HCT116 (cell line): ENCODE measurements around the gene TIPARP.

Source experiments
- CTCF ChIP-seq, 3 experiments: fragments of 200-600 bp in 1 of 3; sonication (generic) in 1 of 3; IDR thresholded peaks in 2 of 3; conservative IDR thresholded peaks in 1 of 3; 2 replicates each; pipeline ENCODE4 v1.5.1; 2012 to 2017; ENCODE audit warnings: low read depth in 2 of 3, low read length in 2 of 3, antibody characterized with exemption in 1 of 3, borderline replicate concordance in 1 of 3, control low read depth in 1 of 3, mild to moderate bottlenecking in 1 of 3, mixed read lengths in 1 of 3, mixed run types in 1 of 3, moderate library complexity in 1 of 3; ENCODE audit not compliant: insufficient read depth in 1 of 3
- EZH2 ChIP-seq: fragments of 200-600 bp; sonication (generic); IDR thresholded peaks from 2 replicates; pipeline ENCODE4 v1.6.1; 2017; ENCODE audit warnings: antibody characterized with exemption, mixed run types
- MAX ChIP-seq: IDR thresholded peaks from 2 replicates; pipeline ENCODE4 v1.6.1; 2012
- POLR2A ChIP-seq: IDR thresholded peaks from 2 replicates; pipeline ENCODE4 v1.7.0; 2011; ENCODE audit warnings: borderline replicate concordance; ENCODE audit not compliant: insufficient read depth, insufficient read length; ENCODE audit errors: extremely low read depth
- REST ChIP-seq: IDR thresholded peaks from 2 replicates; pipeline ENCODE4 v1.6.1; 2012; ENCODE audit warnings: low read depth
- SIN3A ChIP-seq: IDR thresholded peaks from 2 replicates; pipeline ENCODE4 v1.6.1; 2012; ENCODE audit warnings: low read depth
- SRF ChIP-seq: IDR thresholded peaks from 2 replicates; pipeline ENCODE4 v1.6.1; 2012; ENCODE audit warnings: low read depth
- ZNF274 ChIP-seq: fragments of 200-500 bp; sonication (Bioruptor generic); IDR thresholded peaks from 2 replicates; pipeline ENCODE4 v1.6.1; 2014; ENCODE audit warnings: mild to moderate bottlenecking, low read depth, low read length, inconsistent platforms

- no peak for TF ChIP-seq CTCF (IDR thresholded peaks at IDR 0.05 in 2 of 3, conservative IDR thresholded peaks at IDR 0.05 in 1 of 3; ENCODE audit: borderline replicate concordance in 1 of 3, insufficient read depth in 1 of 3, low read depth in 2 of 3, low read length in 2 of 3)
- TF ChIP-seq SRF, result no peak
- TF ChIP-seq ZNF274, result no peak
- no peak for TF ChIP-seq MAX
- no peak for TF ChIP-seq SIN3A
- no peak for TF ChIP-seq POLR2A
- TF ChIP-seq REST, result no peak
- TF ChIP-seq EZH2, result no peak
Observed at GRCh38 chr3:156682501-156682900, 8.1 kb downstream of the TIPARP start.
